ENCODE data around the gene ATG13. TPM values are rescaled to one million over a fixed set of nuclear protein-coding genes. Genes with fewer than 3 reads are reported as not detected.

ATG13 gene
- total and polyA plus RNA-seq, 8 donors: 27.5 to 59.6 (median 40.5) TPM

- ATAC-seq: no peak
- no peak overlapping the region for H3K4me3 ChIP-seq
- intact Hi-C loops (cut with DNase I): no loop called here
- no peaks in the 10 kb centered on the region for H3K27me3 ChIP-seq
- H3K36me3 ChIP-seq: peaks cover 0 to 23% (median 15%) of the 10 kb centered on the region in 3 donors
- no peak for DNase-seq
- peaks cover 0 to 24% (median 5%) of the 10 kb centered on the region in 3 donors for H3K4me1 ChIP-seq
- no peak overlapping the region for H3K27ac ChIP-seq
- no peak for FAIRE-seq
- WGBS, 2 donors: 60 to 70% methylated on average over 1 of the region's 1 CpG
- TF ChIP-seq CTCF (IDR thresholded peaks at IDR 0.05): no peak
- no peaks in the 10 kb centered on the region for H3K9me3 ChIP-seq
These were observed 81.2 kb downstream of the ATG13 start for GRCh38 chr11:46698597-46698996.

GRCh38 chr11:46700241-46701077, 83.1 kb downstream of the ATG13 start, which contains the start of the genes ARHGAP1 and ZNF408:
Gene ARHGAP1 (minus strand): TSS chr11:46700619. CDS start chr11:46696107, 4,512 bp downstream.
Gene ZNF408 (plus strand): TSS chr11:46701031. CDS start chr11:46701048, 17 bp downstream.
- DNase-seq: peak; percentile 96 to 100 (median 99)
- H3K36me3 ChIP-seq: peaks cover 5 to 23% (median 22%) of the 10 kb centered on the region in 3 donors
- peak; percentile 80 for FAIRE-seq
- peaks cover 0 to 24% (median 5%) of the 10 kb centered on the region in 3 donors for H3K4me1 ChIP-seq
- peak within 1 kb of the TSS; percentile 79 to 93 (median 86) for H3K27ac ChIP-seq
- intact Hi-C loops (cut with DNase I): no loop called here
- no peak for TF ChIP-seq CTCF (IDR thresholded peaks at IDR 0.05)
- no peaks in the 10 kb centered on the region for H3K9me3 ChIP-seq
- H3K4me3 ChIP-seq: peak within 1 kb of the TSS; percentile 84 to 98 (median 94)
- WGBS, 2 donors: 1% methylated on average over 43 to 44 of the region's 44 CpGs
- ATAC-seq: peak; percentile 96 to 97 (median 97)
- H3K27me3 ChIP-seq: no peaks in the 10 kb centered on the region

- no peak for DNase-seq
- intact Hi-C loops (cut with DNase I): no loop called here
- FAIRE-seq: no peak
- Histone ChIP-seq H3K9me3 (no peaks in the 10 kb centered on the region), H3K4me1 (peaks cover 0 to 24% (median 5%) of the 10 kb centered on the region in 3 donors), H3K36me3 (peaks cover 5 to 25% (median 24%) of the 10 kb centered on the region in 3 donors), H3K27ac (peak overlapping the region; percentile 79 to 93 (median 86)), H3K4me3 (peak overlapping the region; percentile 84 to 98 (median 94)), H3K27me3 (no peaks in the 10 kb centered on the region)
- ATAC-seq: no peak
- no peak for TF ChIP-seq CTCF (IDR thresholded peaks at IDR 0.05)
- WGBS, 2 donors: 1% methylated on average over 29 of the region's 29 CpGs
These were observed 83.8 kb downstream of the ATG13 start for GRCh38 chr11:46701078-46701654.

DNA sequence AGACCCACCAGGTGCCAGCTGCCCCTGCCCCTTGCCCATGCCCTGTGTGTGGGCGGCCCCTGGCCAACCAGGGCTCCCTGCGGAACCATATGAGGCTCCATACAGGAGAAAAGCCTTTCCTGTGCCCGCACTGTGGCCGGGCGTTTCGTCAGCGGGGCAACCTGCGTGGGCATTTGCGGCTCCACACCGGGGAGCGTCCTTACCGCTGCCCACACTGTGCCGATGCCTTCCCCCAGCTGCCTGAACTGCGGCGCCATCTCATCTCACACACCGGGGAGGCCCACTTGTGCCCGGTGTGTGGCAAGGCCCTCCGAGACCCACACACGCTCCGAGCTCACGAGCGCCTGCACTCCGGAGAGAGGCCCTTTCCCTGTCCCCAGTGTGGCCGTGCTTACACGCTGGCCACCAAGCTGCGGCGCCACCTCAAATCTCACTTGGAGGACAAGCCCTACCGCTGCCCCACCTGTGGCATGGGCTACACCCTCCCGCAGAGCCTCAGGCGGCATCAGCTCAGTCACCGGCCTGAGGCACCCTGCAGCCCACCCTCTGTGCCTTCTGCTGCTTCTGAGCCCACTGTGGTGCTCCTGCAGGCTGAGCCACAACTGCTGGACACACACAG, 87.8 kb downstream of the ATG13 start:
- Histone ChIP-seq H3K4me3 (no peak overlapping the region), H3K27ac (no peak overlapping the region), H3K27me3 (no peaks in the 10 kb centered on the region), H3K9me3 (no peaks in the 10 kb centered on the region), H3K4me1 (peaks cover 0 to 10% (median 5%) of the 10 kb centered on the region in 3 donors), H3K36me3 (peaks cover 5 to 31% (median 28%) of the 10 kb centered on the region in 3 donors)
- no peak for TF ChIP-seq CTCF (IDR thresholded peaks at IDR 0.05)
- FAIRE-seq (no peak), ATAC-seq (no peak), DNase-seq (no peak)
- intact Hi-C loops (cut with DNase I): no loop called here
- WGBS, 2 donors: 96% methylated on average over 31 of the region's 31 CpGs
